Smooth muscle cell (in vitro differentiated cells): ENCODE measurements around the gene RAMP1. TPM values are rescaled to one million over a fixed set of nuclear protein-coding genes. Genes with fewer than 3 reads are reported as not detected.

Source experiments
- DNase-seq: peaks from one replicate; lab custom pipeline; 2025; ENCODE audit not compliant: unreplicated experiment; lab: John Stamatoyannopoulos, UW
- H2AFZ ChIP-seq: fragments of 200-600 bp; sonication (generic); 2 replicates; pipeline ENCODE4 v1.6.0; 2016; ENCODE audit warnings: antibody characterized with exemption, low read depth, mild to moderate bottlenecking
- H3F3A ChIP-seq: fragments of 200-600 bp; sonication (generic); 2 replicates; pipeline ENCODE4 v1.6.0; 2017; ENCODE audit warnings: antibody characterized with exemption, low read depth
- H3K27ac ChIP-seq: fragments of 200-600 bp; sonication (generic); 2 replicates; pipeline ENCODE4 v1.5.1; 2016; ENCODE audit warnings: low read depth, mild to moderate bottlenecking
- H3K27me3 ChIP-seq: fragments of 200-600 bp; sonication (generic); 2 replicates; pipeline ENCODE4 v1.6.1; 2016; ENCODE audit warnings: low read depth, mild to moderate bottlenecking
- H3K36me3 ChIP-seq: fragments of 200-600 bp; sonication (generic); 2 replicates; pipeline ENCODE4 v1.5.1; 2016; ENCODE audit warnings: low read depth
- H3K4me1 ChIP-seq: fragments of 200-600 bp; sonication (generic); 2 replicates; pipeline ENCODE4 v1.5.1; 2016; ENCODE audit warnings: low read depth
- H3K4me2 ChIP-seq: fragments of 200-600 bp; sonication (generic); 2 replicates; pipeline ENCODE4 v1.6.0; 2016; ENCODE audit warnings: mild to moderate bottlenecking
- H3K4me3 ChIP-seq: fragments of 200-600 bp; sonication (generic); 2 replicates; pipeline ENCODE4 v1.5.1; 2016; ENCODE audit warnings: mild to moderate bottlenecking
- H3K79me2 ChIP-seq: fragments of 200-600 bp; sonication (generic); 2 replicates; pipeline ENCODE4 v1.6.0; 2016; ENCODE audit warnings: low read depth, mild to moderate bottlenecking
- H3K9ac ChIP-seq: fragments of 200-600 bp; sonication (generic); 2 replicates; pipeline ENCODE4 v1.6.0; 2016; ENCODE audit warnings: low read depth
- H3K9me3 ChIP-seq: fragments of 200-600 bp; sonication (generic); replicated peaks from 2 replicates; pipeline ENCODE4 v1.5.1; 2016; ENCODE audit warnings: low read depth
- H4K20me1 ChIP-seq: fragments of 200-600 bp; sonication (generic); 2 replicates; pipeline ENCODE4 v1.6.0; 2016; ENCODE audit warnings: low read depth
- CTCF ChIP-seq: fragments of 200-600 bp; sonication (generic); IDR thresholded peaks from 2 replicates; pipeline ENCODE4 v1.5.1; 2017; ENCODE audit warnings: borderline replicate concordance, mild to moderate bottlenecking, antibody characterized with exemption; ENCODE audit not compliant: insufficient read depth, poor library complexity, severe bottlenecking
- WGBS: methylation state at CpG from one replicate; pipeline ENCODE4 v1.1.7; 2016; ENCODE audit warnings: low lambda C conversion rate; 5-methylcytosine and 5-hydroxymethylcytosine counted together
- polyA plus RNA-seq: library from polyadenylated mRNA; unstranded; fragments of >200 nt; fragmentation: Nextera tagmentation; extraction: Ambion mirVana; gene quantifications from 2 replicates; pipeline ENCODE4 v1.2.1, GENCODE V29; 2016
- total RNA-seq: library from RNA; depleted of rRNA; stranded (reverse); fragments of >200 nt; gene quantifications from 2 replicates; pipeline ENCODE4 v1.2.3, GENCODE V29; 2014

The RAMP1 gene
- total RNA-seq: 11.1 and 24.0 TPM in 2 replicates
- 70.8 and 72.0 TPM in 2 replicates for polyA plus RNA-seq

- no peak for DNase-seq
Observed at GRCh38 chr2:237859533-237860272, at the start of gene RAMP1. RAMP1 (plus strand) TSS chr2:237859623; CDS start chr2:237859676, 53 bp downstream.

GRCh38 chr2:237815637-237816036, 43.8 kb upstream of the RAMP1 start:
- no peak overlapping the region for H3K4me2 ChIP-seq
- H3K27me3 ChIP-seq: peaks cover 56% of the 10 kb centered on the region
- WGBS: 85% methylated on average over 1 of the region's 1 CpG
- H3K9me3 ChIP-seq: no peaks in the 10 kb centered on the region
- H3K9ac ChIP-seq: no peak overlapping the region
- no peak overlapping the region for H3K27ac ChIP-seq
- no peak overlapping the region for H2AFZ ChIP-seq
- no peaks in the 10 kb centered on the region for H3F3A ChIP-seq
- H4K20me1 ChIP-seq: no peaks in the 10 kb centered on the region
- no peaks in the 10 kb centered on the region for H3K79me2 ChIP-seq
- H3K4me1 ChIP-seq: no peaks in the 10 kb centered on the region
- H3K4me3 ChIP-seq: no peak overlapping the region
- no peak for TF ChIP-seq CTCF
- no peak for DNase-seq
- no peaks in the 10 kb centered on the region for H3K36me3 ChIP-seq

More at GRCh38 chr2:237859533-237860272, at the start of gene RAMP1:
- Histone ChIP-seq H2AFZ (peak within 1 kb of the TSS; percentile 0), H3K4me2 (peak within 1 kb of the TSS; percentile 83), H3K9me3 (no peaks in the 10 kb centered on the region), H3F3A (peaks cover 14% of the 10 kb centered on the region), H3K27ac (no peak within 1 kb of the TSS), H3K9ac (peak within 1 kb of the TSS; percentile 17), H4K20me1 (no peaks in the 10 kb centered on the region), H3K4me1 (peaks cover 8% of the 10 kb centered on the region), H3K27me3 (peaks cover 7% of the 10 kb centered on the region), H3K36me3 (no peaks in the 10 kb centered on the region), H3K4me3 (peak within 1 kb of the TSS; percentile 63), H3K79me2 (no peaks in the 10 kb centered on the region)
- no peak for TF ChIP-seq CTCF
- 2% methylated on average over 47 of the region's 79 CpGs for WGBS

GRCh38 chr2:237816531-237816930, 42.9 kb upstream of the RAMP1 start:
- no peaks in the 10 kb centered on the region for H3K4me1 ChIP-seq
- H4K20me1 ChIP-seq: no peaks in the 10 kb centered on the region
- no peaks in the 10 kb centered on the region for H3K79me2 ChIP-seq
- no peak overlapping the region for H3K27ac ChIP-seq
- no peak for DNase-seq
- H3K27me3 ChIP-seq: peaks cover 47% of the 10 kb centered on the region
- H3K4me2 ChIP-seq: no peak overlapping the region
- H3F3A ChIP-seq: no peaks in the 10 kb centered on the region
- H3K9me3 ChIP-seq: no peaks in the 10 kb centered on the region
- 95% methylated on average over 1 of the region's 1 CpG for WGBS
- no peak overlapping the region for H3K4me3 ChIP-seq
- H3K36me3 ChIP-seq: no peaks in the 10 kb centered on the region
- TF ChIP-seq CTCF: no peak
- H2AFZ ChIP-seq: no peak overlapping the region
- no peak overlapping the region for H3K9ac ChIP-seq

GRCh38 chr2:237818066-237818473, 41.4 kb upstream of the RAMP1 start:
- Histone ChIP-seq H3K36me3 (no peaks in the 10 kb centered on the region), H3K4me2 (no peak overlapping the region), H3K27ac (no peak overlapping the region), H3K79me2 (no peaks in the 10 kb centered on the region), H2AFZ (no peak overlapping the region), H3K9ac (no peak overlapping the region), H3K9me3 (no peaks in the 10 kb centered on the region), H3K4me1 (no peaks in the 10 kb centered on the region), H3K27me3 (peaks cover 38% of the 10 kb centered on the region), H3F3A (no peaks in the 10 kb centered on the region), H3K4me3 (no peak overlapping the region), H4K20me1 (no peaks in the 10 kb centered on the region)
- DNase-seq: no peak
- WGBS: 44% methylated on average over 5 of the region's 5 CpGs
- TF ChIP-seq CTCF: no peak
